Spleen (tissue), 7 donors: ENCODE data around the gene AHSP.

ENCODE experiments used
- CTCF ChIP-seq, 11 experiments: fragments of 200-600 bp in 7 of 11; fragments of 450-650 bp in 4 of 11; sonication (generic) in 4 of 11; IDR thresholded peaks in 8 of 11; conservative IDR thresholded peaks in 3 of 11; 1 replicate in 7 of 11; 2 replicates in 4 of 11; pipeline versions ENCODE4 v1.4.0 to v1.8.0; 2016 to 2021; ENCODE audit warnings: antibody characterized with exemption in 11 of 11, inconsistent platforms in 4 of 11, mild to moderate bottlenecking in 1 of 11
- POLR2A ChIP-seq, 3 donors: fragments of 450-650 bp; IDR thresholded peaks; one replicate each; pipeline ENCODE4 v1.5.1; 2017; ENCODE audit warnings: antibody characterized with exemption in 3 of 3, mild to moderate bottlenecking in 1 of 3
- POLR2AphosphoS5 ChIP-seq, 3 donors: sonication (generic); formaldehyde crosslinking; IDR thresholded peaks; one replicate each; pipeline ENCODE4 v1.5.1; 2017; ENCODE audit warnings: antibody characterized with exemption in 3 of 3
- donor health status: DM: no; HTN: no; CAD: no; lungs with moderate emphysema.
- donor health status: DM: no; HTN: no; CAD: no.
- donor health status: DM: no; HTN: no; CAD: no.

- TF ChIP-seq CTCF (IDR thresholded peaks at IDR 0.05 in 8 of 11, conservative IDR thresholded peaks at IDR 0.05 in 3 of 11) (no peak), POLR2A (IDR thresholded peaks at IDR 0.05) (no peak), POLR2AphosphoS5 (IDR thresholded peaks at IDR 0.05) (no peak)
Observed at GRCh38 chr16:31501226-31501965, 26.3 kb upstream of the AHSP start.
